Stimulated activated CD4-positive, alpha-beta T cell treated with anti-CD3 and anti-CD28 coated beads, Interleukin-15, amount 100 ng/mL, for 1 hour (primary cell): Measurements from ENCODE around the gene P2RX1.

Source experiments
- DNase-seq, 2 donors: peaks; one replicate each; pipeline ENCODE4 v3.0.0-alpha.2; 2020; ENCODE audit warnings: low read depth in 1 of 2, low spot score in 1 of 2

P2RX1 gene

DNA sequence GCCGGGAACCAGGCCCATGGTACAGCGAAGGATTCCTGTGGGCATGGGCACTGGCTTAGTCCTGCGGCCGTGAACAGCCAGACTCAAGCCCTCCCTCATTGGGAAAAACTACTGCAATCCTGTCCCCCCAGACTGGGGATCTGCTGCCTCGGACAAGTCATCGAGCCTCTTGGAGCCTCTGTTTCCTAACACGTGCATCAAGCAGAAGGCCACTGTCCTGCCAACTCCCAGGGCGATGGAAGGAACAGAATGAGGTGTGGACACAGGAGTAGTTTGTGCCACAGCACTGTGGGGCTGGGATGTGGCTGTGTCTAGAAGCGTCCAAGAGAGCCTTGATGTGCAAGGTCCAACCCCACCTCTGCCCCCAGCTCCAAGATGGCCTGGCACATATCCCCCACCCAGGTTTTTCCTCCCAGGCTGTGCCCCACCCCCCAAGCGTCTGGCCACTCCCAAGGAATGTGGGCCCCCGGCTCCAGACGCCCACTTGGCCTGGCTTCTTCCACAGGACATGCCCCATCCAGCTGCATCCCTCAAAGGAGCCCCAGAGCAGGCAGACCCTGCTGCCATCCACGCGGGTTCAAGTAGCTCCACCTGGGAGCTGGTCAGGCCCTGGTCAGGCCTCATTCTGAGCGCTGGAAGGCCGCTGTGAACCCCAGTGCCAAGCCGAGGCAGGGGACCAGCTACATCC, 26.8 kb downstream of the P2RX1 start:
- no peak for DNase-seq

DNA sequence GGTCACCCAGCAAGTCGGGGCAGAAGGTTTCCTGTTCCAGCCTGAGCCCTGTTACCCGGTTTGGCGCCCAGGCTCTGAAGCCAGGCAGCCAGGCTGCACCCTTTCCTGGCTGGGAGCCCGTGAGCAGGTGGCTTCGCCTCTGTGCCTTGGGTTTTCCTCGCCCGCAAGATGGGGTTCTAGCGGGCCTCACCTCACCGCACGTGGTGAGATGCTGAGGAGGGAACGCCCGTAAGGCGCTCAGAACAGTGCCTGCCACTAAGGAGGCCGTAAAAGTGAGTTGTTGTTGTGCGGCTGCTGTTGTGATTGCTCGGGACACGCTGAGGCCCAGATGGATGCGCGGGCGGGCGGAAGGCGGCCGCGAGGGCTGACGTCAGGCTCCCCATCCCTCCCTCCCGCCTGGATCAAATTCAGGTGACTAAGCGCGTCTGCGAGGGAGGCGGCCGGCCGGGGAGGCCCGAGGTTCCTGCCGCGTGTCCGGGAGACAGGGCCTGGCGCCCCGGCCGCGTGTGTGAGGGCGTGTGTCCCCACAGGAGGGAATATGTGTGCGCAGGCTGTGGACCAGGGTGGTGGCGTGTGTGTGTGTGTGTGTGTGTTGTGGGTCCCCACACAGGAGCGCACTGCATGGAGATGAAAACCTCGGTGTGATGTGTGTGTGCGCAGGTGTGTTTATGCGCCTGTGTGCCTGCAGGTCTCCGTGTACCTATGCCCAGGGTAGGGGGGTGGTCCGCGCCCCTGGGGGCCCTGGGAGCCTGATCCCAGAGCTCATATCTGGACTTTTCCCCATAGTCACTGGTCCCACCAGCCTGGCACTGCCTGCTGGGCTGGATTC, 27.7 kb downstream of the P2RX1 start:
- DNase-seq: no peak

DNA sequence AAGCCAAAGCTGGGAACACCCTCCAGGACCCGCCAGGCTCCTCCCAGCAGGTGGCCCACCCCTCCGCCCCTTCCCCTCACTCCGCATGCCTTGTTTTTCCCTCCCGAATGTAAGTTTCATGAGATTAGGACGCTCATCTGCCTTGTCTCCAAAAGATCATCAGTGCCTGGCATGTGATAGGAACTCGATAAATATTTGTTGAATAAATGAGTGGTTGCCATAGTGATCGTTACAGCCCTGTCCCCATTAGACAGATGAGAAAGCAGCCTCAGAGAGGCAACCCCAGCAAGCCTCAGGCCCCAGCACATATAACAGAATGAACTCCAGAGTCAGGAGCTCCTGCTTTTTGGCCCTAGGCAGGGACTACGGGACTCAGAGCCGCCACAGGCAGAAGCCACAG, 28.5 kb downstream of the P2RX1 start:
- no peak for DNase-seq

DNA sequence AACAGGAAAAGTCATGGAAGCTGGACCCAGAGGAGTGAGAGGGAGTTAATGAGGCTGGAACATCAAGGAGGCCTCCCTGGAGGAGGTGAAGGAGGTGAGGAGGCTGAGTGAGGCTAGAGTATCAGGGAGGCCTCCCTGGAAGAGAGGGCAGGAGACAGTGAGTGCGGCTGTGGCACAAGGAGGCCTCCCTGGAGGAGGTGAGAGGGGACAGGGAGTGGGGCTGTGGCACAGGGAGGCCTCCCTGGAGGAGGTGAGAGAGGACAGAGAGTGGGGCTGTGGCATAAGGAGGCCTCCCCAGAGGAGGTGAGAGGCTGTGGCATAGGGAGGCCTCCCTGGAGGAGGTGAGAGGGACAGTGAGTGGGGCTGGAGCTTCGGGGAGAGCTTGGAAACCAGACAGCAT, 28.9 kb downstream of the P2RX1 start:
- DNase-seq: no peak

- no peak for DNase-seq
These were observed 29.5 kb downstream of the P2RX1 start for GRCh38 chr17:3886776-3887175.

- DNase-seq: no peak
These were observed 30.3 kb downstream of the P2RX1 start for GRCh38 chr17:3885970-3886369.

- DNase-seq: no peak
These were observed 31.0 kb downstream of the P2RX1 start for GRCh38 chr17:3885271-3885670.

- DNase-seq: no peak
These were observed 32.1 kb downstream of the P2RX1 start for GRCh38 chr17:3884188-3884587.

GRCh38 chr17:3882276-3882675, 34.0 kb downstream of the P2RX1 start:
- no peak for DNase-seq

DNA sequence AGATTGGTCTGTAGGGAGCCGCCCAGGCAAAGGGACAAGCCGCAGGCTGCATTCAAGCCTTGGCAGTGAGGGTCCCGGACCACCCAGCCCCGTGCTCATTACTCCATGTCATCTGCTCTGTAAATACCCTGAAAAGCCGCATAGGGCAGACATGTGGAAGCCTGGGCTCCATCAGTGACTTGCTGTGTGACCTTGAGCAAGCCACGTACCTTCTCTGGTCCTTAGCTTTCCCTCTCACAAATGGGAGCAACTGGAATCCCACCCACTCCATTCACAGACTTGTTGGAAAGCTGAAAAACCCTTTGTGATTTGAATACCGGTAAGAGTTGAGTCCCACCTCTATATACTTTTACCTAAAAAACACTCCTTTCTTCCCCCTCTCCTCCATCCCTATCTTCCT, 35.3 kb downstream of the P2RX1 start:
- DNase-seq: no peak

DNA sequence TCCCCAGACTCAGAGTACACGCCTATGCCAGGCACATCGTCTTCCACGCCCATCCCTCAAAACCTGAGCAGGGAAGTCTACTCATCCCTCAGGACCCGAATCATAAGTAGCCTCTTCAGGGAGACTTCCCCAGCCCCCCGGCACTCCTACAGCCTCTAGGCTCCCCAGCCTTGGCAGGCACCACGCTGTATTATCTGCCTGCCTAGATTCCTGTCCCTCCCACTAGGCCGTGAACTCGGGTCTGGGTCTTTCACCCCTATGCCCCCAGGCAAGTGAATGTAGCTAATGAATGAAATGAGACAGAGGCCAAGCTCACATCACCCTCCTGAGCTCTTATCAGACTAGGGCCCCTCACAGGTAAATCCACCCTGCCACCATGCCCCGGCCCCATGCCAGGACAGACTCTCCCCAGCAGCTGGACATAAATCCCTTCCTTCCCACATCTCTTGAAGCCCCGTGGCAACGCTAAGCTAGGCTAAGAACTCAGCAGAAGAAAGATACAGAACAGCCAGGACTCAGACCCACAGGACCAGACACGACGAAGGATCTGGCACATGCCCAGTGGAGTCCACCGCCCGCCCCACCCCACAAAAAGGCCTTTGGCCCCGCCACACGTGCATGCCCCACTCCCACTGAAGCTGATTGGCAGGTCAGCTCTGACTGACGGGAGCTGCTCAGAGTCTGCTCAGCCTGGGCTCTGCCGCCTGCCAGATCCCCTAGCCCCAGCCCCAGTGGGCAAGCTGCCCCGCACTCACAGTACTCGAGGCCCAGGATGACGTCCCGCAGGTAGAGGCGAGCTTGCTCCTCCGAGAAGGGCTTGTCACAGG, 36.5 kb downstream of the P2RX1 start:
- DNase-seq: no peak

DNA sequence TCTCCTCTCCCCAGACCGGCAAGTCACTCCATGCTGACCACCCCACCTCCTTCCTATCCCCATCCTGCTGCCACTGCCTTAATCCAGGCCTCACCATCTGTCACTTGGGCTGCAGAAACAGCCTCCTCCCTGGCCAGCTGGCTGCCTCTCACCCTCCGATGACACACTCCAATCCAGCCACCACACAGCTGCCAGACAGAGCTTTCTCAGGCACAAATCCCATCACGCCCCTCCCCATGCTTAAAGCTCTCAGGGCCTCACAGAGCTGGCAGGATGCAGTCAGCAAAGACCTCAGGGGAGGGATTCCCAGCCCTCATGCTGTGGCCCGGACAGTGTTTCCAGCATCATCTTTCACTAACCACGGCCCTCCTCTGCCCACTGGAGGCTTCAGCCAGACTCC, 37.1 kb downstream of the P2RX1 start:
- DNase-seq: no peak

GRCh38 chr17:3877220-3877619, 39.0 kb downstream of the P2RX1 start:
- DNase-seq: no peak

DNA sequence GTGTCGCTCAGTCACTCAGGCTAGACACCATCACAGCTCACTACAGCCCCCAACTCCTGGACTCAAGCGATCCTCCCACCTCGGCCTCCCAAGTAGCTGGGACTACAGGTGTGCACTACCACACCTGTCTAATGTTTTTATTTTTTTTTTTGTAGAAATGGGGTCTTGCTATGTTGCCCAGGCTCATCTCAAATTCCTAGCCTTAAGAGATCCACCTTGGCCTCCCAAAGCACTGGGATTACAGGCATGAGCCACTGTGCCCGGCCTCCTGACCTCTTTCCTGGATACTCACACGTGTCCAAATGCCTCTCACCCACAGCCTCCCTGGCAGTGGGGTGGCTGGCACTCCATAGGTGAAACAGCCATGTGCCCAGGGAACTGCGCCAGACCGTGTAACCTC, 40.9 kb downstream of the P2RX1 start:
- no peak for DNase-seq

- DNase-seq: no peak
These were observed 42.4 kb downstream of the P2RX1 start for GRCh38 chr17:3873862-3874261.

DNA sequence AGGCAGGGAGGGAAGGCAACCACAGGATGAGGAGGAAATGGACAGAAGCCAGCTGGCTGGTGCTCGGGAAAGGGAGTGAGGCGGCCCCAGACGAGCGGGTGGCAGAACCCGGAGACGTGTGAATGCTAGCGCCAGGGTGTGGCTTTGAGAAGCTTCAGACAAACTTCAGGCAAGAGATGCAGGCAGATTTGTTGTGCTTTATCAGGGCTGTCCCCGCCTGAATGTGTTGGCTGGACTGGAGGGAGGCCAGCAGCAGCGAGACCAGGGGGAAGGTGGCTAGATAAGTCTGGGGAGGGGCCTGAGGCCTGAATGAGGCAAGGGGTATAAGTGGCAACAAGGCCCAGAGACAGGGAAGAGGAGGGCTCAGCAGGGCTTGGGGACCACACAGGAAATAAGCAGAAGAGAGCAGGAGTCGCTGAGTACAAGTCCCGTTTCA, 45.4 kb downstream of the P2RX1 start:
- no peak for DNase-seq

GRCh38 chr17:3867606-3868005, 48.7 kb downstream of the P2RX1 start:
- DNase-seq: no peak

- DNase-seq: no peak
These were observed 49.2 kb downstream of the P2RX1 start for GRCh38 chr17:3867106-3867505.

- DNase-seq: no peak
These were observed 50.0 kb downstream of the P2RX1 start for GRCh38 chr17:3866276-3866675.

- DNase-seq: no peak
These were observed 51.1 kb downstream of the P2RX1 start for GRCh38 chr17:3865176-3865575.

DNA sequence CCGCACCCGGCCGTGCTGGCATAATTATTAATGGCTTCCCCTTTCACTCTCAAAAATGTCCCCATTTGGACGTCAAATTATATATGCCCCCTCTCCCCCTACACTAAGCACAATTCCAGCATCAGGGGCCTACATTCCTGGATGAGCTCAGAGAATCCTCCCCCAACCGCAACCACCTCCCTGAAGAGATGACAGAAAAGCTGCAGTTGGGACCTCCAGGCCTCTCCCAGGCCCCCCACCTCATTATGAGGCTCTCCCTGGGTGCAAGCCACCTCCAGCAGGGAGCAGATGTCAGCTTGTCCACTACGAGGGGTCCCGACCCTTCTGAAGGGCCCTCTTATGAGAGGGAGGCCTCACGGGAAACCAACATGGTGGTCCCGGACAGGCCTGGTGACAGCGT, 51.7 kb downstream of the P2RX1 start:
- no peak for DNase-seq
